Neutrophil (primary cell): Measurements from ENCODE around the gene NCAN.

ENCODE experiments used
- H3K27ac ChIP-seq: fragments of 200-600 bp; sonication (generic); 2 replicates; pipeline ENCODE4 v1.5.1; 2016; ENCODE audit warnings: mild to moderate bottlenecking, moderate library complexity
- H3K27me3 ChIP-seq: fragments of 200-600 bp; sonication (generic); 2 replicates; pipeline ENCODE4 v1.6.0; 2016; ENCODE audit warnings: mild to moderate bottlenecking
- H3K36me3 ChIP-seq: fragments of 200-600 bp; sonication (generic); 2 replicates; pipeline ENCODE4 v1.5.1; 2017
- H3K4me1 ChIP-seq, 2 experiments: fragments of 200-600 bp in 1 of 2; sonication (generic) in 1 of 2; 1 replicate in 1 of 2; 2 replicates in 1 of 2; pipeline versions ENCODE4 v1.5.1 to v1.6.1; 2013 to 2016; ENCODE audit warnings: low read depth in 1 of 2, low read length in 1 of 2, mild to moderate bottlenecking in 1 of 2, moderate library complexity in 1 of 2; ENCODE audit not compliant: control insufficient read depth in 1 of 2, insufficient read depth in 1 of 2
- H3K4me3 ChIP-seq, 2 experiments: fragments of 200-600 bp in 1 of 2; sonication (generic) in 1 of 2; 1 replicate in 1 of 2; 2 replicates in 1 of 2; pipeline ENCODE4 v1.5.1; 2013 to 2016; ENCODE audit warnings: low read depth in 1 of 2, low read length in 1 of 2, mild to moderate bottlenecking in 1 of 2, moderate library complexity in 1 of 2
- H3K9me3 ChIP-seq: fragments of 200-600 bp; sonication (generic); 2 replicates; pipeline ENCODE4 v1.5.1; 2016
- CTCF ChIP-seq: fragments of 200-600 bp; sonication (generic); IDR thresholded peaks from 2 replicates; pipeline ENCODE4 v1.5.1; 2016; ENCODE audit warnings: antibody characterized with exemption

NCAN gene

GRCh38 chr19:19192078-19192882, 19.5 kb upstream of the NCAN start, which contains the start of the genes BORCS8 and RFXANK:
TSS of gene BORCS8 (minus strand) at chr19:19192152. CDS start at chr19:19192117, 35 bp downstream.
TSS of gene RFXANK (plus strand) at chr19:19192258. CDS start at chr19:19193947, 1,689 bp downstream.
- Histone ChIP-seq H3K4me1 (peaks cover 57 to 64% of the 10 kb centered on the region in 2 experiments), H3K27ac (peak within 1 kb of the TSS; percentile 100), H3K9me3 (no peaks in the 10 kb centered on the region), H3K4me3 (peak within 1 kb of the TSS; percentile 98 to 99), H3K27me3 (no peaks in the 10 kb centered on the region), H3K36me3 (peaks cover 7% of the 10 kb centered on the region)
- no peak for TF ChIP-seq CTCF

- no peak for TF ChIP-seq CTCF
- Histone ChIP-seq H3K27ac (peak overlapping the region; percentile 100), H3K27me3 (no peaks in the 10 kb centered on the region), H3K36me3 (peaks cover 12% of the 10 kb centered on the region), H3K4me3 (peak overlapping the region; percentile 98 to 99), H3K4me1 (peaks cover 50 to 57% of the 10 kb centered on the region in 2 experiments), H3K9me3 (no peaks in the 10 kb centered on the region)
These were observed 18.8 kb upstream of the NCAN start for GRCh38 chr19:19192910-19193423.

GRCh38 chr19:19193926-19194325, 17.8 kb upstream of the NCAN start:
- peak overlapping the region; percentile 49 for H3K27ac ChIP-seq
- peaks cover 42 to 48% of the 10 kb centered on the region in 2 experiments for H3K4me1 ChIP-seq
- H3K9me3 ChIP-seq, result no peaks in the 10 kb centered on the region
- H3K27me3 ChIP-seq, result no peaks in the 10 kb centered on the region
- H3K4me3 ChIP-seq, result peak overlapping the region in 1 of 2 experiments; percentile 99
- no peak for TF ChIP-seq CTCF
- peaks cover 22% of the 10 kb centered on the region for H3K36me3 ChIP-seq

GRCh38 chr19:19201697-19202630, 9.8 kb upstream of the NCAN start:
- H3K27me3 ChIP-seq, result peaks cover 26% of the 10 kb centered on the region
- peaks cover 42% of the 10 kb centered on the region for H3K36me3 ChIP-seq
- TF ChIP-seq CTCF, result no peak
- no peak overlapping the region for H3K27ac ChIP-seq
- no peak overlapping the region for H3K4me3 ChIP-seq
- no peaks in the 10 kb centered on the region for H3K9me3 ChIP-seq
- H3K4me1 ChIP-seq, result peaks cover 8 to 13% of the 10 kb centered on the region in 2 experiments

- Histone ChIP-seq H3K4me1 (peaks cover 8 to 13% of the 10 kb centered on the region in 2 experiments), H3K27me3 (peaks cover 31% of the 10 kb centered on the region), H3K36me3 (peaks cover 35% of the 10 kb centered on the region), H3K27ac (peak overlapping the region; percentile 78), H3K9me3 (no peaks in the 10 kb centered on the region), H3K4me3 (peak overlapping the region; percentile 79 to 86)
- TF ChIP-seq CTCF, result no peak
These were observed 9.1 kb upstream of the NCAN start for GRCh38 chr19:19202707-19203011.
